Measurements from ENCODE around the gene RNF121.

The RNF121 gene

DNA sequence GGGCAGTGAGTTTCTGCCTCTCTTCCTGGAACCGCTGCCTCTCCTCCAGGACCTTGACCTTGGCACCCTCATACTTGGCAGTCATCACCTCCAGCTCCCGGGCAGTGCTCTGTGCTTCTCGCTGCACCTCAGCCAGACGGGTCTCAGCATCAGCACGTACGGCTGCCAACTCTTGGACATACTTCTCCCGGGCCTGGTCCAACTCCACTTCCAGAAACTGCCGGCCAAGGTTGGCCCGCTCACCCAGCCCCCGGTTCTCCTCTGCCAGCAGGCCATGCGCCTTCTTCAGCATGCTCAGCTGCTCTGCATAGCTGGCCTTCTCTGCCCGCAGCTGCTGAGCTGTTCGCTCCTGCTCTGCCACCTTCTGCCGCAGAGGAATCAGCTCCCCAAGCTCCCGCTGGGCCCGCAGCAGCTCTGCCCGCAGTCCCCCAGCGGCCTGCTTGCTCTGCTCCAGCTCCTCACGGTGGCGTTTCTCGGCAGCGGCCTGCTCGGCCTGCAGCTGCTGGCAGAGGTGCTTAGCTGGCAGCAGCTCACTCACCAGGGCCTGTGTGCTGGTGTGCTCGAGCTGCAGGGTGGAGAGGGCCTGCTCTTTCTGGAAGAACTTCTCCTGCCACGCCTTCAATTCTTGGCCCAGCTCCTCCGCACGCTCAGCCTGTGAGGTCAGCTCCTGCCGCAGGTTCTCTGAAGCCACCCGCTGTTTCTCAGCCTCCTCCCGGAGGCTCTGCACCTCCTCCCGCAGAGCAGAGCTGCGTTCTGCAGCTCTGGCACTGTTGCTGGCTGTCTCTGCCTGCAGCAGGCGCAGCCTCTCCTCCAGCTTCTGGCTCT, 84.3 kb downstream of the RNF121 start:
- peaks cover 56% of the 10 kb centered on the region for H3K36me3 Mint-ChIP-seq (ENCODE audit: low read depth)
- H3K4me1 Mint-ChIP-seq (ENCODE audit: low read depth): peaks cover 3% of the 10 kb centered on the region
- no peaks in the 10 kb centered on the region for H3K27me3 Mint-ChIP-seq (ENCODE audit: low read depth)
- H3K9me3 Mint-ChIP-seq: no peaks in the 10 kb centered on the region
- H3K4me3 Mint-ChIP-seq: no peak overlapping the region
- no peak overlapping the region for H3K27ac Mint-ChIP-seq

DNA sequence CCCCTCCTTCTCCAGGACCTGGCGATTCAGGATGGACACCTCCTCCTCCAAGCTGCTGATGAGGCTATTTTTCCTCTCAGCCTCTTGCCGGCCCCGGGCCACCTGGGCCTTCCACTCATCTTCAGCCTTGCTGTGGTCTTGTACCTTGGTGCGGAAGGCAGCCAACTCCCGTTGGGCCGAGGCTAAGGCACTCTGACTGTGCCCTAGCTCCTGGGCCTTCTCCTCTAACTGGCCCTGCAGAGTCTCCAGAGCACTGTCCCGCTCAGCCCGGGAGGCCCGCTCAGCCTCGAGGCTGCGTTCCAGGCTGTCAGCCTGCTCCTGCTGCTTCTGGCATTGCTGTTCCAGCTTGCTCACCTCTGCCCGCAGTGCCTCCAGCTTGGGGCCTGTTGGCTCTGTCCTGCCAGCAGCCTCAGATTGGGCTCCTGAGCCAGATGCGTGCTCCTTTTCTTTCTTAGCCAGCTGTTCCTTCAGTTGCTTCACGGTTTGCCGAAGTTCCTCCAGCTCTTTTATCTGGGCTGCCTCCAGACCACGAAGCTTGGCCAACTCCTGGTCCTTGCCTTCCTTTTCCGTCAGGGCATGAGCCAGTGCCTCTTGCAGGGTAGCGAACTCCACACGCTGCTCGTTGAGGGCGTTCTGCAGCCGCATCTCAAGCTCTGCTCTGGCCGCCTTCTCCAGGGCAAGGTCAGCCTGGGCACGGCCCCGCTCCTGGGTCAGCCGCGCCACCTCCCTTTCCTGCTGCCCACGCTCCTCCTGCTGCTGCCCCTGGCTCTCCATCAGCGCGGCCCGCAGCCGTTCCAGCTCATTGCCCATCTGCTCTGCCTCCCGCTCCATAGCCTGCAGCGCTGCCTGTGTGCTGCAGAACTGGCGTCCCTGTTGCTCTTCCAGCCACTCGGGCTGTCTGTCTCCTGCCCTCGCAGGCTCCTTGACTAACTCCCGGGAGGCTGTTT, 85.2 kb downstream of the RNF121 start:
- Mint-ChIP-seq H3K9me3 (no peaks in the 10 kb centered on the region), H3K36me3 (ENCODE audit: low read depth) (peaks cover 58% of the 10 kb centered on the region), H3K4me1 (ENCODE audit: low read depth) (peaks cover 3% of the 10 kb centered on the region), H3K4me3 (no peak overlapping the region), H3K27ac (no peak overlapping the region), H3K27me3 (ENCODE audit: low read depth) (no peaks in the 10 kb centered on the region)

DNA sequence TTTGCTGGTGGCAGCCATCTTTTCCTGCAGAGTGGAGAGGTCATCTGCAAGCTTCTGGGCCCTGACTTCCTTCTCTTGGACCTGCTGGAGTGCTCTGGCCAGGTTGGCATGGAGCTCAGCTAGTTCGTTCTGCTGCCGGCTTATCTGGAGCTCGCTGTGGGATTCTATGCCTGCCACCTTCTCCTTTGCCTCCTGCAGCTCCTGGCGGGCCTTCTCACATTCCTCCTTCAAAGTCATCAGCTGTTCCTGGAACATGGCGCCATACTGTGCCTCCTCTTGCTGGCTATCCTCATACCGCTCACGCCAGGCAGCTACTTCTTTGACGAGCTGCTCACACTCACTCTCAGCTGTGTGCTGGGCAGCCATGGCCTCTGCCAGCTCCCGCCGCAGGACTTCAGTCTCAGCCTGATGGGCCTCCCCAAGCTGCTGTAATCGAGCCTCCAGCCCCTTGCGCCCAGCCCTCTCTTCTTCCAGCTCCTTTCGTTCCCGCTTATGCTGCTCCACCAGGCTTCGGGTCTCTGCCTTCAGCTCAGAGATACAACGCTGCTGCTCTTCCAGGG, 86.0 kb downstream of the RNF121 start:
- peaks cover 60% of the 10 kb centered on the region for H3K36me3 Mint-ChIP-seq (ENCODE audit: low read depth)
- no peaks in the 10 kb centered on the region for H3K9me3 Mint-ChIP-seq
- no peak overlapping the region for H3K27ac Mint-ChIP-seq
- no peak overlapping the region for H3K4me3 Mint-ChIP-seq
- no peaks in the 10 kb centered on the region for H3K27me3 Mint-ChIP-seq (ENCODE audit: low read depth)
- H3K4me1 Mint-ChIP-seq (ENCODE audit: low read depth): peaks cover 3% of the 10 kb centered on the region

DNA sequence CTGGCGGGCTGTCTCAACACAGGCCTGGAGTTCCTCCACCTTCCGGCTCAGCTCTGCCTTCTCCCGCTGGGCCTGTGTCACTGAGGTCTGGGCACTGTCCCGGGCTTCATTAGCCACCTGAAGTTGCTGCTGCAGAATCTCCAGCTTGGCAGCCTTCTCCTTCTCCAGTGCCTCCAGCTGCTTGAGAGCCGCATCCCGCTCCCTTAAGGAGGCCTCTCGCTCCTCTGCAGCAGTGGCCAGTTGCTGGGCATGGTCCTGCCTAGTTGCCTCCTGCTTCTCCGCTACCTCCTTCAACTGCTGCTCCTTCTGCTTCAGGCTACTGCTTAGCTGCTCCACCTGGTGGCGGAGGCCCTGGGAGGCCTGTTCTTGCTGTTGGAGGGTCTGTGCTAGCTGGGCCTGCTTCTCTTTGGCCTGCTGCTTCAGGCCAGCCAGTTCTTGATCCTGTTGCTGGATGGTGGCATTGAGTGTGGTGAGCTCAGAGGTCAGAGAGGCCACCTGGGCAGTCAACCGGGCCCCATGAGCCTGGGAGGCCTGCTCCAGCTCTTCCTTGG, 86.7 kb downstream of the RNF121 start:
- Mint-ChIP-seq H3K27ac (no peak overlapping the region), H3K27me3 (ENCODE audit: low read depth) (no peaks in the 10 kb centered on the region), H3K4me3 (no peak overlapping the region), H3K36me3 (ENCODE audit: low read depth) (peaks cover 64% of the 10 kb centered on the region), H3K9me3 (no peaks in the 10 kb centered on the region), H3K4me1 (ENCODE audit: low read depth) (no peaks in the 10 kb centered on the region)

DNA sequence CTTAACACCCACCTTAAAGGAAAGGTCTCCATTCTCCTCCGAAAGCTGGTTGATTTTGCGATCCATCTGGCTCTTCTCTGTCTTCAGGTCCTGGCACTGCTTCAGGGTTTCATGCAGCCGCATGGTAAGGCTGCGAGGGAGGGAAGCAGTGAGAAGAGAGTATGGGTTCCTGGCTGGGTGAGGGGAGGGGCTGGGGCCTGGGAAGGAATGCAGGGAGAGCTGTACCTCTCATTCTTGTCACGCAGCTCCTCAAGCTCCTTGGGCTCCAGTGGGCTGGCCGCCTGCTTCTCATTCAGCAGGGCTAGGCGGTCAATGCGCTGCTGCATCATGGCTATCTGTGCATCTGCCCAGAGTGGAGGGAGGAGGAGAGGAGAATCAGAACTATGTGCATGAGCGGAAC, 89.3 kb downstream of the RNF121 start:
- Mint-ChIP-seq H3K27ac (no peak overlapping the region), H3K36me3 (ENCODE audit: low read depth) (peaks cover 61% of the 10 kb centered on the region), H3K27me3 (ENCODE audit: low read depth) (no peaks in the 10 kb centered on the region), H3K4me3 (no peak overlapping the region), H3K4me1 (ENCODE audit: low read depth) (no peaks in the 10 kb centered on the region), H3K9me3 (no peaks in the 10 kb centered on the region)

DNA sequence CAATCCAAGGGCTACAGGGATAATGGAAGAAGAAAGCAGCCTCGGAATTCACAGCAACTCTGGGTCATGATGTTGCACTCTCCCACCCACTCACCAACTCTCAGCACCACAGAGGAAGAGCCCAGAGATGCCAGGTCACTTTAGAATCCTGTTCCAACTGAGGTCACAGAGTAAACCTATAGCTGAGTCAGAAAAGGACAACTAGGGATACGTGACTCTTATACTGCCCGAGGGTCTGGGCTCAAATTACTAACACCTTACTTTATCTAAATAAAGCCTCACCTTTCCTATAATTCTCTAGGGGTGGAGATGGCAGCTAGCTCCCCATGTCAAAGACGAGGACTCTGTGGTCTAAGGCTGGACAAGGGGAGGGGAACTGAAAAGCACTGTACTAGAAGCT, 94.5 kb downstream of the RNF121 start:
- Mint-ChIP-seq H3K36me3 (ENCODE audit: low read depth) (peaks cover 37% of the 10 kb centered on the region), H3K27ac (peak overlapping the region; percentile 21), H3K9me3 (no peaks in the 10 kb centered on the region), H3K4me1 (ENCODE audit: low read depth) (peaks cover 14% of the 10 kb centered on the region), H3K4me3 (no peak overlapping the region), H3K27me3 (ENCODE audit: low read depth) (no peaks in the 10 kb centered on the region)

DNA sequence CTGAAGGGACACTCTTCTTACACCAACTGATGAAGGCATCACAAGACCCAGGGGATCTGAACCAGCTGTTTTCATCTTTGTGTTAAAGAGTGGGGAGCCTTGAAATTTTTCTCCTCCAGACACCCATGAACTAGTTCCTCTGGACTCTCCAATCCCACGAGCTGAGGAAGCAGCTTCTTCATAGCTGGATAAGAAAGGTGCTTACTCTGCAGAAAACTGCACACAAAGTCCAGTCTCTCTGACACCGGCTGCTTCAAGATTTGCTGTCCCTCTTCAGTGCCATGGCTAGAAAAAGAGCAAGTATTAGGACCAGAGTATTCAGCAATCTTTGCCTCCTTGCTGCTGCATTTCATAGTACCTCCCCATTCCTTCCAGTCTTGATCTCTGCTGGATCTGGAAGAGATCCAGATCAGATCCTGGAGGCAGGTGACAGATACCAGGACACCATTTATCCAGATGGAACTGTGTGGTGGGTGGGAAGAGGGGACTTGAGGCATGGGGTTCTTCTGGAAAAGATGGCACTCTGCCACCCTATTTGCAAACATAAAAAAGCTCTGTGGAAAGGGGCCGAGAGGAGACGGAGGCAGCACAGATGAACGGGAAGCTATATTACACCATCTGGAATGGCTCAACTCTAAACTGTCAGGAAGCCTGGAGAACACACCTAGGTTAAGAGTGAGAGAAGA, 95.4 kb downstream of the RNF121 start:
- no peaks in the 10 kb centered on the region for H3K9me3 Mint-ChIP-seq
- H3K27ac Mint-ChIP-seq: no peak overlapping the region
- H3K36me3 Mint-ChIP-seq (ENCODE audit: low read depth): peaks cover 35% of the 10 kb centered on the region
- peaks cover 14% of the 10 kb centered on the region for H3K4me1 Mint-ChIP-seq (ENCODE audit: low read depth)
- H3K4me3 Mint-ChIP-seq: no peak overlapping the region
- H3K27me3 Mint-ChIP-seq (ENCODE audit: low read depth): no peaks in the 10 kb centered on the region

DNA sequence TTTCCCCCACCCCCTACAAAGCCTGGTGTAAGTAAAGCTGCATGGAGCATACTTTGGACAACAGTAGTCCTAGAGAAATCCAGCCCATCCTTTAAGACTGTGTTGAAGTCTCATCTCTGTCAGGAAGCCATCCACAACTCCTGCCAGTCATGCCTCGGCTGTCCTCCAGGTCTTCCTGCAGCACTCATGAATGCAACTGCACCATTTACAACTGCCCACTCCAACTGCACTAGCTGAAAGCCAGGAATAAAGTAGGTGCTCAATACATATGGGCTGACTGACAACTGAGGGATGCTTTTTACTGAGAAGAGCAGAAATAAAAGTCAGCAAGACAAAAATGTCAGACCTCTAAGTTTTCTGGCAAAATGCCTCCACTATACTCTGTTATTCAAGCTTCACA, 97.2 kb downstream of the RNF121 start:
- no peaks in the 10 kb centered on the region for H3K27me3 Mint-ChIP-seq (ENCODE audit: low read depth)
- H3K27ac Mint-ChIP-seq: no peak overlapping the region
- peaks cover 23% of the 10 kb centered on the region for H3K36me3 Mint-ChIP-seq (ENCODE audit: low read depth)
- peaks cover 18% of the 10 kb centered on the region for H3K4me1 Mint-ChIP-seq (ENCODE audit: low read depth)
- H3K9me3 Mint-ChIP-seq: no peaks in the 10 kb centered on the region
- no peak overlapping the region for H3K4me3 Mint-ChIP-seq

DNA sequence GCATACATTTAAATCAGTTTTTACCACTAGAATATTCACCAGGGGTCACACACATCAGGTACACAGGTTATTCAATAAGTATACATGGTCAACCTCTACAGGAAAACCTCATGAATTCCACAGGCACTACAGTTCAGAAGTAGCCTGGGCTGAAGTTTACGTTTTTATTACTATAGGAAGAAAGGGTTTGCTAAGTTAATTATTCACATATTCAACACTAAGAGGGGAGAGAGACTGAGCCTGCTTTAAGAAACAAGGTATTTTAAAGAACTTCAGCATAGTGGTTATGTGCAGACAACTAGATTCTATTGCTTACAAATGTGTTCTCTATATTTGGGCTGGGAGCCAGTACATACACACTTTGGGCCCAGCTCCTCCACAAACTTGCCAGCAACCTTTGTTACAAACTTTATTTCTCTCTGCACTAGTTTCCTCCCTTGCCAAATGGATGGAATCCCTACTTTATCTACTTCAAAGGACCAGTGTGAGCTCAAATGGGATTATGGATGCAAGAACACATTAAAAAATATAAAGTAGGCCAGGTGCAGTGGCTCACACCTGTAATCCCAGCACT, 101.7 kb downstream of the RNF121 start:
- peaks cover 24% of the 10 kb centered on the region for H3K36me3 Mint-ChIP-seq (ENCODE audit: low read depth)
- no peaks in the 10 kb centered on the region for H3K9me3 Mint-ChIP-seq
- no peaks in the 10 kb centered on the region for H3K27me3 Mint-ChIP-seq (ENCODE audit: low read depth)
- no peak overlapping the region for H3K27ac Mint-ChIP-seq
- H3K4me1 Mint-ChIP-seq (ENCODE audit: low read depth): peaks cover 16% of the 10 kb centered on the region
- H3K4me3 Mint-ChIP-seq: no peak overlapping the region

DNA sequence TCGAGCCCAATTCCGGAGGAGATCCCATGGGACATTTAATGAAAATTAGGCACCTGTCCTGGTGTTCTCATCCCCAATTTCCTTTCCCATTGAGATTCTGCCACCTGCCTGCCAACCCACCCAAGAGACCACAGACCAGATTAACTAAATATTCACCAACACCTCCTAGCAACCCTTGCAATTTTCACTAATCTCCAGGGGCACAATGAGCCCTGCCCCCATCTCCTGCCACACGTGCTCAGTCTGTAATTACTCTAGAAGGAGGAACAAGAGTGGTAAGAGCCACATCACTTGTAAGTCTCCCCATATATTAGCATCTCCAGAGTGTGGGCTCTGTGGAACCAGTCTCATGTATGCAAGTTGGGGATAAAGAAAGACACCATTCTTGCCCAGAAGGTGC, 107.8 kb downstream of the RNF121 start:
- no peak overlapping the region for H3K27ac Mint-ChIP-seq
- H3K27me3 Mint-ChIP-seq (ENCODE audit: low read depth): no peaks in the 10 kb centered on the region
- peaks cover 21% of the 10 kb centered on the region for H3K4me1 Mint-ChIP-seq (ENCODE audit: low read depth)
- H3K36me3 Mint-ChIP-seq (ENCODE audit: low read depth): peaks cover 24% of the 10 kb centered on the region
- H3K9me3 Mint-ChIP-seq: no peaks in the 10 kb centered on the region
- no peak overlapping the region for H3K4me3 Mint-ChIP-seq

DNA sequence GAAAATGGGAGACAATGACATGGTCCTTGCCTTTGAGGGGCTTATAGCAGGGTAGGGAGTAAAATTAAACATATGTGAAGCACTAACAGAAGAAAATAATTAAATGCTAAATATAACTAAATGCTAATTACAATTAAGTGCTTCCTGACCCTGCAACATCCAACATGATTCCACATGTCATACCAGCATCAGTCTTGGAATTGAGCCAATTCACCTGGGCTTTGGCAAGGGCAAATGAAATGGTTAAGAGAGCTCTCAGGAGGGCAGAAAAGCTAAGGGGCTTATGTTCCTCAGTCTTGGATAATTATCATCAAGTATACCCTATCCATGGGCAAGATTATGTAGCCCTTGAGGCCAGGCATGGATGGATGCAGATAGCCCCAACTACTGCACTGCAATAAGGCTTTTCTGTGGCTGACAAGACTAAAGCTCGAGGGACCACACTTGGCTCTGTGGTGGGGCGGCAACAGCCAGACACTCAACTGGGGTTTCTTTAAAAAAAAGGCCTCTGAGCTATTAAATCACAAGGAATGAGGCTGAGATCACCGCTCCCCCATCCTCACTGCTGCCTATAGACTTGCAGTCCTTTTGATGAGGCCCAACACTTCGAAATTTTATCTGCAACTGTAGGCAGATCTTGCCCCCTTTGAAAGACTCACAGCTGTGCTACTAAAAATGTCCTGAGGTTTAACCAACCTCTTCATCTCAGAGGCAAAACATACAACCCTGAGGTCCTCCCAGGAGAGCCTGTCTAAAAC, 108.9 kb downstream of the RNF121 start:
- H3K36me3 Mint-ChIP-seq (ENCODE audit: low read depth): peaks cover 24% of the 10 kb centered on the region
- H3K27ac Mint-ChIP-seq: no peak overlapping the region
- peaks cover 31% of the 10 kb centered on the region for H3K4me1 Mint-ChIP-seq (ENCODE audit: low read depth)
- no peaks in the 10 kb centered on the region for H3K27me3 Mint-ChIP-seq (ENCODE audit: low read depth)
- H3K9me3 Mint-ChIP-seq: no peaks in the 10 kb centered on the region
- no peak overlapping the region for H3K4me3 Mint-ChIP-seq

DNA sequence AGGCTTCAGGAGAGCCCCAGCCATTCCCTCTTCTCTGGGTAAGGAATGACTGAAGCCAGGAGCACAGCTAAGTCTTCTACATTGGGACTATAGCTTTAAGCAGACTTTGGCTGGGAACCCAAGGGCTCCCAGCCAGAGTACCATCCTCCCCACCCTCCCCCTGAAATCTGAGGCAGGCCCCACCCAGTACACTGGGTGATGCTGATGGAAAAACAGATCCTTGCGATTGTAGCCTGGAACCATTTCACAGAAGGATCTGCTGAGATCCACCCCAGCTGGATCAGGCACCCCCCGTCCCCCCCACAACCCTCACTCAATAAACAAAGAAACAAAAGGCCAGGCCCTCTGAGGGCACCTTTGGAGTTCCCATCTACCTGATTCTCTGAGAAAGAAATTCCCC, 109.6 kb downstream of the RNF121 start:
- H3K27ac Mint-ChIP-seq: no peak overlapping the region
- peaks cover 24% of the 10 kb centered on the region for H3K36me3 Mint-ChIP-seq (ENCODE audit: low read depth)
- no peaks in the 10 kb centered on the region for H3K9me3 Mint-ChIP-seq
- H3K4me1 Mint-ChIP-seq (ENCODE audit: low read depth): peaks cover 33% of the 10 kb centered on the region
- H3K27me3 Mint-ChIP-seq (ENCODE audit: low read depth): no peaks in the 10 kb centered on the region
- no peak overlapping the region for H3K4me3 Mint-ChIP-seq
